Gastroesophageal sphincter (tissue), 3 donors: Measurements from ENCODE around the gene GIMAP4.

Experiments used
- EP300 ChIP-seq: sonication (generic); formaldehyde crosslinking; IDR thresholded peaks from one replicate; pipeline ENCODE4 v1.6.1; 2017; ENCODE audit warnings: antibody characterized with exemption, mild to moderate bottlenecking
- POLR2A ChIP-seq, 2 donors: fragments of 450-650 bp; IDR thresholded peaks; one replicate each; pipeline ENCODE4 v1.6.1; 2017; ENCODE audit warnings: antibody characterized with exemption in 2 of 2, mild to moderate bottlenecking in 2 of 2, moderate library complexity in 1 of 2
- POLR2AphosphoS5 ChIP-seq: sonication (generic); formaldehyde crosslinking; IDR thresholded peaks from one replicate; pipeline ENCODE4 v1.6.1; 2017; ENCODE audit warnings: antibody characterized with exemption
- TF ChIP-seq, protein P1 (sequence below), 4 experiments: fragments of 200-600 bp in 2 of 4; fragments of 450-650 bp in 2 of 4; sonication (generic) in 1 of 4; IDR thresholded peaks; one replicate each; pipeline ENCODE4 v1.5.1; 2017 to 2019; ENCODE audit warnings: antibody characterized with exemption in 4 of 4, mild to moderate bottlenecking in 2 of 4, moderate library complexity in 2 of 4

DNA sequence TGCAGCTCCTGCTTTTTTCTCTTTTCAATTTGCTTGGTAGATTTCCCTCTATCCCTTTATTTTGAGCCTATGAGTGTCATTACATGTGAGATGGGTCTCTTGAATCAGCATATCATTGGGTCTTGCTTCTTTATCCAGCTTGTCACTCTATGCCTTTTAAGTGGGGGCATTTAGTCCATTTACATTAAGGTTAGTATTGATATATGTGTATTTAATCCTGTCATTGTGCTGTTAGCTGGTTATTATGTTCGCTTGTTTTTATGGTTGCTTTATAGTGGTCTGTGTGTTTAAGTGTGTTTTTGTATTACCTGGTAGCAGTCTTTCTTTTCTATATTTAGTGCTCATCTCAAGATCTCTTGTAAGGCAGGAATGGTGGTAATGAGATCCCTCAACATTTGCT lies 35.5 kb upstream of the GIMAP4 start:
- TF ChIP-seq, protein P1, sequence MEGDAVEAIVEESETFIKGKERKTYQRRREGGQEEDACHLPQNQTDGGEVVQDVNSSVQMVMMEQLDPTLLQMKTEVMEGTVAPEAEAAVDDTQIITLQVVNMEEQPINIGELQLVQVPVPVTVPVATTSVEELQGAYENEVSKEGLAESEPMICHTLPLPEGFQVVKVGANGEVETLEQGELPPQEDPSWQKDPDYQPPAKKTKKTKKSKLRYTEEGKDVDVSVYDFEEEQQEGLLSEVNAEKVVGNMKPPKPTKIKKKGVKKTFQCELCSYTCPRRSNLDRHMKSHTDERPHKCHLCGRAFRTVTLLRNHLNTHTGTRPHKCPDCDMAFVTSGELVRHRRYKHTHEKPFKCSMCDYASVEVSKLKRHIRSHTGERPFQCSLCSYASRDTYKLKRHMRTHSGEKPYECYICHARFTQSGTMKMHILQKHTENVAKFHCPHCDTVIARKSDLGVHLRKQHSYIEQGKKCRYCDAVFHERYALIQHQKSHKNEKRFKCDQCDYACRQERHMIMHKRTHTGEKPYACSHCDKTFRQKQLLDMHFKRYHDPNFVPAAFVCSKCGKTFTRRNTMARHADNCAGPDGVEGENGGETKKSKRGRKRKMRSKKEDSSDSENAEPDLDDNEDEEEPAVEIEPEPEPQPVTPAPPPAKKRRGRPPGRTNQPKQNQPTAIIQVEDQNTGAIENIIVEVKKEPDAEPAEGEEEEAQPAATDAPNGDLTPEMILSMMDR (IDR thresholded peaks at IDR 0.05) = no peak
- TF ChIP-seq EP300 (no peak), POLR2A (IDR thresholded peaks at IDR 0.05) (no peak), POLR2AphosphoS5 (no peak)
